Naive thymus-derived CD4-positive, alpha-beta T cell (primary cell): ENCODE data around the gene KRTCAP2. TPM values are rescaled to one million over a fixed set of nuclear protein-coding genes. Genes with fewer than 3 reads are reported as not detected.

Experiments
- ATAC-seq: fragments of 150-1000 bp; cut with Tn5 transposase; 2 replicates; pipeline ENCODE4 v1.10.0; 2021; ENCODE audit warnings: mild to moderate bottlenecking, moderate library complexity
- CTCF ChIA-PET: fragments of 350-600 bp; sonication (Branson Sonifier 250); formaldehyde crosslinking; loops from one replicate; lab custom pipeline; 2021; ENCODE audit warnings: antibody characterized with exemption; lab: Charles Lee
- POLR2A ChIA-PET: fragments of 350-600 bp; sonication (Branson Sonifier 250); formaldehyde crosslinking; loops from one replicate; lab custom pipeline; 2021; ENCODE audit warnings: antibody characterized with exemption, inconsistent platforms; lab: Charles Lee
- DNase-seq, 9 donors: peaks; one replicate each; pipeline versions ENCODE4 v3.0.0 to v3.0.0-alpha.2; 2020 to 2022; ENCODE audit warnings: mixed read lengths in 1 of 9
- H3K27ac ChIP-seq: one replicate; pipeline ENCODE4 v1.7.0; 2013; ENCODE audit warnings: mild to moderate bottlenecking, low read depth, low read length, moderate library complexity
- H3K27me3 ChIP-seq, 2 donors: one replicate each; pipeline ENCODE4 v1.7.0; 2013; ENCODE audit warnings: low read length in 2 of 2, mild to moderate bottlenecking in 2 of 2, moderate library complexity in 2 of 2; ENCODE audit not compliant: control insufficient read depth in 2 of 2, insufficient read depth in 2 of 2
- H3K36me3 ChIP-seq, 3 experiments: 1 replicate in 2 of 3; 2 replicates in 1 of 3; pipeline ENCODE4 v1.7.0; 2013; ENCODE audit warnings: low read length in 3 of 3, mild to moderate bottlenecking in 3 of 3, moderate library complexity in 1 of 3; ENCODE audit not compliant: insufficient read depth in 3 of 3, control insufficient read depth in 2 of 3
- H3K4me1 ChIP-seq, 2 donors: one replicate each; pipeline ENCODE4 v1.7.0; 2013; ENCODE audit warnings: low read length in 2 of 2, mild to moderate bottlenecking in 2 of 2, moderate library complexity in 1 of 2; ENCODE audit not compliant: control insufficient read depth in 2 of 2, insufficient read depth in 2 of 2
- H3K4me3 ChIP-seq: 2 replicates; pipeline ENCODE4 v1.7.0; 2013; ENCODE audit warnings: mild to moderate bottlenecking, low read length
- H3K9me3 ChIP-seq, 3 experiments: 1 replicate in 2 of 3; 2 replicates in 1 of 3; pipeline ENCODE4 v1.7.0; 2013; ENCODE audit warnings: low read length in 3 of 3; ENCODE audit not compliant: control insufficient read depth in 2 of 3
- H3K27ac Mint-ChIP-seq, 9 donors: one replicate each; pipeline ENCODE4 v1.8.0; 2020 to 2022; ENCODE audit warnings: mixed read lengths in 9 of 9, mild to moderate bottlenecking in 8 of 9, moderate library complexity in 5 of 9, inconsistent platforms in 2 of 9
- H3K27me3 Mint-ChIP-seq, 5 donors: one replicate each; pipeline ENCODE4 v1.8.0; 2021 to 2022; ENCODE audit warnings: mixed read lengths in 5 of 5, mild to moderate bottlenecking in 1 of 5
- H3K36me3 Mint-ChIP-seq, 5 donors: one replicate each; pipeline ENCODE4 v1.8.0; 2020 to 2022; ENCODE audit warnings: mixed read lengths in 5 of 5, mild to moderate bottlenecking in 3 of 5, inconsistent platforms in 1 of 5
- H3K4me1 Mint-ChIP-seq, 7 donors: one replicate each; pipeline ENCODE4 v1.8.0; 2020 to 2022; ENCODE audit warnings: mixed read lengths in 7 of 7, mild to moderate bottlenecking in 3 of 7, inconsistent platforms in 1 of 7
- H3K4me3 Mint-ChIP-seq, 10 donors: one replicate each; pipeline ENCODE4 v1.8.0; 2020 to 2022; ENCODE audit warnings: mild to moderate bottlenecking in 10 of 10, mixed read lengths in 10 of 10, moderate library complexity in 6 of 10, inconsistent platforms in 2 of 10
- H3K9me3 Mint-ChIP-seq, 11 donors: one replicate each; pipeline ENCODE4 v1.8.0; 2020 to 2022; ENCODE audit warnings: mixed read lengths in 11 of 11, mild to moderate bottlenecking in 4 of 11, inconsistent platforms in 1 of 11, moderate library complexity in 1 of 11
- intact Hi-C, 2 donors: fragments of 100-400 bp; cut with micrococcal nuclease; formaldehyde crosslinking; loops; one replicate each; pipeline ENCODE4 v1.15.1; 2023
- polyA plus RNA-seq, 2 donors: library from polyadenylated mRNA; unstranded; fragments of 300-500 nt; fragmentation: Illumina TruSeq; gene quantifications; one replicate each; pipeline ENCODE4 v1.2.3, GENCODE V29; 2021
- total RNA-seq, 6 experiments: library from RNA in 5 of 6; stranded (reverse) in 5 of 6; gene quantifications; 1 replicate in 5 of 6; 2 replicates in 1 of 6; pipeline ENCODE4 v1.2.3 and lab custom pipeline; 2021 to 2026

Gene KRTCAP2
- total and polyA plus RNA-seq, 7 experiments from 2014 or later: 97.4 to 469 (median 159) TPM

- H3K27me3 Mint-ChIP-seq: peaks cover 0 to 72% (median 7%) of the 10 kb centered on the region in 5 donors
- intact Hi-C loops: no loop called here
- peaks cover 0 to 2% (median 0%) of the 10 kb centered on the region in 5 donors for H3K36me3 Mint-ChIP-seq
- no peaks in the 10 kb centered on the region for H3K27me3 ChIP-seq
- no peaks in the 10 kb centered on the region for H3K9me3 Mint-ChIP-seq
- H3K27ac Mint-ChIP-seq: no peak overlapping the region
- H3K4me3 Mint-ChIP-seq: no peak overlapping the region
- ChIA-PET POLR2A (no interaction called here), CTCF (no interaction called here)
- no peak for ATAC-seq
- H3K4me1 ChIP-seq: peaks cover 10 to 19% of the 10 kb centered on the region in 2 donors
- no peaks in the 10 kb centered on the region for H3K9me3 ChIP-seq
- peaks cover 15 to 20% (median 17%) of the 10 kb centered on the region in 7 donors for H3K4me1 Mint-ChIP-seq
- H3K27ac ChIP-seq: no peak overlapping the region
- no peak for DNase-seq
- H3K36me3 ChIP-seq: no peaks in the 10 kb centered on the region
- H3K4me3 ChIP-seq: no peak overlapping the region
These were observed 49.3 kb downstream of the KRTCAP2 start for GRCh38 chr1:155123801-155124200.

GRCh38 chr1:155122308-155122707 is 50.8 kb downstream of the KRTCAP2 start:
- Histone ChIP-seq H3K4me1 (peaks cover 0 to 7% of the 10 kb centered on the region in 2 donors), H3K36me3 (no peaks in the 10 kb centered on the region), H3K27me3 (no peaks in the 10 kb centered on the region), H3K27ac (no peak overlapping the region), H3K9me3 (no peaks in the 10 kb centered on the region), H3K4me3 (no peak overlapping the region)
- Mint-ChIP-seq H3K27ac (no peak overlapping the region), H3K27me3 (peaks cover 0 to 63% (median 6%) of the 10 kb centered on the region in 5 donors), H3K4me3 (no peak overlapping the region), H3K9me3 (no peaks in the 10 kb centered on the region), H3K4me1 (peaks cover 6 to 8% (median 7%) of the 10 kb centered on the region in 7 donors), H3K36me3 (peaks cover 0 to 2% (median 0%) of the 10 kb centered on the region in 5 donors)
- intact Hi-C loops: no loop called here
- ChIA-PET POLR2A (no interaction called here), CTCF (no interaction called here)
- ATAC-seq: no peak
- no peak for DNase-seq

GRCh38 chr1:155121249-155121648 is 51.9 kb downstream of the KRTCAP2 start:
- Histone ChIP-seq H3K9me3 (no peaks in the 10 kb centered on the region), H3K4me1 (no peaks in the 10 kb centered on the region), H3K27ac (no peak overlapping the region), H3K36me3 (no peaks in the 10 kb centered on the region), H3K27me3 (no peaks in the 10 kb centered on the region), H3K4me3 (no peak overlapping the region)
- CTCF ChIA-PET: interaction anchor here (0.5 to 0.9 kb wide), 3 partner anchors 11 to 517 kb away, joined by 3 to 5 read pairs (median 4); no protein-coding TSS in a partner anchor
- intact Hi-C loops: no loop called here
- Mint-ChIP-seq H3K9me3 (no peaks in the 10 kb centered on the region), H3K4me3 (no peak overlapping the region), H3K27me3 (peaks cover 0 to 52% (median 0%) of the 10 kb centered on the region in 5 donors), H3K27ac (peak overlapping the region in 1 of 9 donors; percentile 83), H3K36me3 (no peaks in the 10 kb centered on the region), H3K4me1 (no peaks in the 10 kb centered on the region)
- DNase-seq: no peak
- ATAC-seq: no peak
- POLR2A ChIA-PET: no interaction called here

- CTCF ChIA-PET: interaction anchor here (0.9 kb wide), 1 partner anchor 25 kb away, joined by 3 read pairs; no protein-coding TSS in a partner anchor
- Histone ChIP-seq H3K27ac (no peak overlapping the region), H3K4me1 (no peaks in the 10 kb centered on the region), H3K4me3 (no peak overlapping the region), H3K9me3 (no peaks in the 10 kb centered on the region), H3K27me3 (no peaks in the 10 kb centered on the region), H3K36me3 (no peaks in the 10 kb centered on the region)
- H3K4me3 Mint-ChIP-seq: no peak overlapping the region
- ATAC-seq (no peak), DNase-seq (no peak)
- H3K27me3 Mint-ChIP-seq: peaks cover 0 to 51% (median 0%) of the 10 kb centered on the region in 5 donors
- no peaks in the 10 kb centered on the region for H3K36me3 Mint-ChIP-seq
- no peaks in the 10 kb centered on the region for H3K4me1 Mint-ChIP-seq
- intact Hi-C loops: no loop called here
- no peak overlapping the region for H3K27ac Mint-ChIP-seq
- no peaks in the 10 kb centered on the region for H3K9me3 Mint-ChIP-seq
- POLR2A ChIA-PET: no interaction called here
These were observed 52.9 kb downstream of the KRTCAP2 start for GRCh38 chr1:155120253-155120652.

Other genes with a start within 250 kb of the KRTCAP2 start
- gene PMVK, start 236.6 kb downstream of the KRTCAP2 start, total RNA-seq: 10 to 100 TPM; 11.3 to 35.1 (median 12.6) TPM
- 10 to 100 TPM; 38.7 to 41.4 TPM for gene PMVK, start 236.6 kb downstream of the KRTCAP2 start, polyA plus RNA-seq
- gene PBXIP1, start 217.2 kb downstream of the KRTCAP2 start, total RNA-seq: 100 to 1,000 TPM; 107 to 390 (median 383) TPM
- gene PBXIP1, start 217.2 kb downstream of the KRTCAP2 start, polyA plus RNA-seq: 100 to 1,000 TPM; 234 to 318 TPM
- gene PYGO2, start 211.5 kb downstream of the KRTCAP2 start, total RNA-seq: 10 to 100 TPM; 33.0 to 69.5 (median 46.2) TPM
- gene PYGO2, start 211.5 kb downstream of the KRTCAP2 start, polyA plus RNA-seq: 10 to 100 TPM; 33.0 to 64.0 TPM
- 10 to 100 TPM; 71.0 to 76.9 (median 73.7) TPM for gene SHC1, start 202.6 kb downstream of the KRTCAP2 start, total RNA-seq
- 10 to 100 TPM; 29.6 to 38.3 TPM for gene SHC1, start 202.6 kb downstream of the KRTCAP2 start, polyA plus RNA-seq
- 100 to 1,000 TPM in 1 of 5 experiments, 10 to 100 TPM in 3, 1 to 10 TPM in 1; 8.4 to 105 (median 10.2) TPM for gene CKS1B, start 198.6 kb downstream of the KRTCAP2 start, total RNA-seq
- 10 to 100 TPM; 37.1 to 55.2 TPM for gene CKS1B, start 198.6 kb downstream of the KRTCAP2 start, polyA plus RNA-seq
- gene FLAD1, start 190.0 kb downstream of the KRTCAP2 start, total RNA-seq: 10 to 100 TPM; 24.4 to 50.2 (median 50.0) TPM
- 10 to 100 TPM; 33.3 to 45.8 TPM for gene FLAD1, start 190.0 kb downstream of the KRTCAP2 start, polyA plus RNA-seq
- gene LENEP, start 179.7 kb downstream of the KRTCAP2 start, total RNA-seq: 1 to 10 TPM in 3 of 5 experiments, not detected in 2; 1.4 to 3.2 (median 2.6) TPM
- not detected for gene LENEP, start 179.7 kb downstream of the KRTCAP2 start, polyA plus RNA-seq
- 100 to 1,000 TPM in 1 of 5 experiments, 10 to 100 TPM in 4; 42.7 to 139 (median 61.0) TPM for gene ZBTB7B, start 170.5 kb downstream of the KRTCAP2 start, total RNA-seq
- 1 to 10 TPM; 3.0 to 6.7 TPM for gene ZBTB7B, start 170.5 kb downstream of the KRTCAP2 start, polyA plus RNA-seq
- gene DCST2, start 139.5 kb downstream of the KRTCAP2 start, total RNA-seq: 1 to 10 TPM in 4 of 5 experiments, under 1 TPM in 1; 0.22 to 3.3 (median 2.4) TPM
- gene DCST2, start 139.5 kb downstream of the KRTCAP2 start, polyA plus RNA-seq: not detected
- under 1 TPM in 3 of 5 experiments, not detected in 2; 0.19 to 0.78 (median 0.42) TPM for gene DCST1, start 139.5 kb downstream of the KRTCAP2 start, total RNA-seq
- gene DCST1, start 139.5 kb downstream of the KRTCAP2 start, polyA plus RNA-seq: not detected
- gene ADAM15, start 122.0 kb downstream of the KRTCAP2 start, total RNA-seq: 10 to 100 TPM; 16.9 to 53.7 (median 28.8) TPM
- 1 to 10 TPM; 5.8 to 8.5 TPM for gene ADAM15, start 122.0 kb downstream of the KRTCAP2 start, polyA plus RNA-seq
- 1 to 10 TPM; 3.9 to 9.4 (median 7.7) TPM for gene EFNA4, start 109.6 kb downstream of the KRTCAP2 start, total RNA-seq
- gene EFNA4, start 109.6 kb downstream of the KRTCAP2 start, polyA plus RNA-seq: 1 to 10 TPM; 2.1 to 3.9 TPM
- gene EFNA3, start 94.5 kb downstream of the KRTCAP2 start, total RNA-seq: 1 to 10 TPM in 4 of 5 experiments, under 1 TPM in 1; 0.42 to 4.0 (median 2.7) TPM
- gene EFNA3, start 94.5 kb downstream of the KRTCAP2 start, polyA plus RNA-seq: under 1 TPM; 0.51 to 0.72 TPM
- gene EFNA1, start 45.4 kb downstream of the KRTCAP2 start, total RNA-seq: 1 to 10 TPM in 4 of 5 experiments, not detected in 1; 4.0 to 7.3 (median 5.6) TPM
- 10 to 100 TPM; 11.1 to 16.8 TPM for gene EFNA1, start 45.4 kb downstream of the KRTCAP2 start, polyA plus RNA-seq
- 10 to 100 TPM; 21.1 to 35.6 (median 24.3) TPM for gene SLC50A1, start 37.5 kb downstream of the KRTCAP2 start, total RNA-seq
- 10 to 100 TPM; 51.0 to 64.8 TPM for gene SLC50A1, start 37.5 kb downstream of the KRTCAP2 start, polyA plus RNA-seq
- 10 to 100 TPM; 29.1 to 50.4 (median 43.8) TPM for gene DPM3, start 32.8 kb downstream of the KRTCAP2 start, total RNA-seq
- 100 to 1,000 TPM in 1 of 2 donors, 10 to 100 TPM in 1; 99.2 to 128 TPM for gene DPM3, start 32.8 kb downstream of the KRTCAP2 start, polyA plus RNA-seq
- gene TRIM46, start 545 bp upstream of the KRTCAP2 start, total RNA-seq: 10 to 100 TPM in 1 of 5 experiments, 1 to 10 TPM in 4; 3.5 to 21.9 (median 4.1) TPM
- 1 to 10 TPM in 1 of 2 donors, under 1 TPM in 1; 0.69 to 1.3 TPM for gene TRIM46, start 545 bp upstream of the KRTCAP2 start, polyA plus RNA-seq
- 10 to 100 TPM; 26.0 to 35.9 (median 28.1) TPM for gene THBS3, start 34.6 kb upstream of the KRTCAP2 start, total RNA-seq
- 1 to 10 TPM in 1 of 2 donors, under 1 TPM in 1; 0.87 to 2.6 TPM for gene THBS3, start 34.6 kb upstream of the KRTCAP2 start, polyA plus RNA-seq
- gene MTX1, start 35.4 kb upstream of the KRTCAP2 start, total RNA-seq: 10 to 100 TPM; 19.5 to 40.8 (median 22.0) TPM
- gene MTX1, start 35.4 kb upstream of the KRTCAP2 start, polyA plus RNA-seq: 10 to 100 TPM; 48.9 to 49.9 TPM
- 10 to 100 TPM in 4 of 5 experiments, 1 to 10 TPM in 1; 8.2 to 24.3 (median 13.8) TPM for gene ENTREP3, start 82.2 kb upstream of the KRTCAP2 start, total RNA-seq
- 1 to 10 TPM; 1.8 to 2.0 TPM for gene ENTREP3, start 82.2 kb upstream of the KRTCAP2 start, polyA plus RNA-seq
- gene SCAMP3, start 89.1 kb upstream of the KRTCAP2 start, total RNA-seq: 100 to 1,000 TPM in 3 of 5 experiments, 10 to 100 TPM in 2; 50.8 to 118 (median 100) TPM
- gene SCAMP3, start 89.1 kb upstream of the KRTCAP2 start, polyA plus RNA-seq: 100 to 1,000 TPM; 141 to 219 TPM
- gene CLK2, start 100.2 kb upstream of the KRTCAP2 start, total RNA-seq: 100 to 1,000 TPM in 2 of 5 experiments, 10 to 100 TPM in 3; 72.2 to 137 (median 94.7) TPM
- 10 to 100 TPM; 16.7 to 31.0 TPM for gene CLK2, start 100.2 kb upstream of the KRTCAP2 start, polyA plus RNA-seq
- 1 to 10 TPM; 1.6 to 3.3 (median 2.8) TPM for gene HCN3, start 104.2 kb upstream of the KRTCAP2 start, total RNA-seq
- gene HCN3, start 104.2 kb upstream of the KRTCAP2 start, polyA plus RNA-seq: under 1 TPM in 1 of 2 donors, not detected in 1; 0.07 TPM
- gene PKLR, start 128.1 kb upstream of the KRTCAP2 start, total RNA-seq: not detected
- under 1 TPM in 1 of 2 donors, not detected in 1; 0.06 TPM for gene PKLR, start 128.1 kb upstream of the KRTCAP2 start, polyA plus RNA-seq
- gene FDPS, start 135.6 kb upstream of the KRTCAP2 start, total RNA-seq: 100 to 1,000 TPM in 1 of 5 experiments, 10 to 100 TPM in 4; 58.5 to 193 (median 79.0) TPM
- 100 to 1,000 TPM in 1 of 2 donors, 10 to 100 TPM in 1; 99.3 to 102 TPM for gene FDPS, start 135.6 kb upstream of the KRTCAP2 start, polyA plus RNA-seq
- gene RUSC1, start 147.6 kb upstream of the KRTCAP2 start, total RNA-seq: 10 to 100 TPM; 14.9 to 26.8 (median 15.7) TPM
- gene RUSC1, start 147.6 kb upstream of the KRTCAP2 start, polyA plus RNA-seq: 1 to 10 TPM; 6.8 to 7.7 TPM